NCI-H510A (cell line): ENCODE results near the gene TBC1D9.

Experiments used
- DNase-seq: peaks from one replicate; lab custom pipeline; 2025; lab: John Stamatoyannopoulos, UW

The TBC1D9 gene

GRCh38 chr4:140612357-140612756 lies 143.8 kb downstream of the TBC1D9 start:
- no peak for DNase-seq

DNA sequence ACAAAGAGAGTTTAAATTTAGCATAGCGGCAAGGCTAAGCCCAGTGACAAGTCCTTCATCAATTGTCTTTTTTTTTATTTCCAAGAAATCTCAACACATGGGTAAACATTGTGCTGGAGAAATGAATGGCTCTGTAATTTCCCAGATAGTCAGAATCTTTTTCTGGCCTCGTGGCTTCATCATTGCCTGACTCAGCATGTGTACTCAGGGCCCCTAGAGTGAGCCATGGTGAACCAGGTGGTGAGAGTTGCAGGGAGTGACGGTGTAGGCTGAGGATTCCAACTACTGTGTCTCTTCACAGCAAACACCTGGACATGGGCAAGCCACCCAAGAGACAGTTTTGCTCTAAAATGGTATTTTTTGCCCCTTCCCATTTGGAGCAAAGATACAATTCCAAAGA lies 144.3 kb downstream of the TBC1D9 start:
- DNase-seq, result no peak

GRCh38 chr4:140609548-140610425 lies 146.4 kb downstream of the TBC1D9 start:
- peak; percentile 34 for DNase-seq

DNA sequence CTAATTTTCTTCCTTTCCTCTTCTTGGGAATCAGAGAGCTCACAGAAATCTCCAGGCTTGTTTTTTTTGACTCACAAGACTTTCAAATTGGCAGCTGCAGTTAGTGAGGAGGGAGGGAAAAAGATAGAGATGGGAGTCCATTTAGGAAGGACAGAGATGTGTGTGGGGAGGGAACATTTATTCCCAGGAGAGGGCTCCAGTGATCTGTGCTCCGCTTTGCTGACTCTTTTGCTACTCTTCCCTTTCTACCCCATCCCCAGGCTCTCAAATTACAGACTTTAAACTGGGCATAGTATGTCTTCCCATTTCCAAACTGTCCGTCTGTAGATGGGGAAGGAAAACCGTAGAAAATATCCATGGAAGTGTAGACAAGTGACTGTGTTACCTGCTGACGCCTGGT lies 148.3 kb downstream of the TBC1D9 start:
- DNase-seq, result no peak

GRCh38 chr4:140604544-140604943 lies 151.6 kb downstream of the TBC1D9 start:
- no peak for DNase-seq

DNA sequence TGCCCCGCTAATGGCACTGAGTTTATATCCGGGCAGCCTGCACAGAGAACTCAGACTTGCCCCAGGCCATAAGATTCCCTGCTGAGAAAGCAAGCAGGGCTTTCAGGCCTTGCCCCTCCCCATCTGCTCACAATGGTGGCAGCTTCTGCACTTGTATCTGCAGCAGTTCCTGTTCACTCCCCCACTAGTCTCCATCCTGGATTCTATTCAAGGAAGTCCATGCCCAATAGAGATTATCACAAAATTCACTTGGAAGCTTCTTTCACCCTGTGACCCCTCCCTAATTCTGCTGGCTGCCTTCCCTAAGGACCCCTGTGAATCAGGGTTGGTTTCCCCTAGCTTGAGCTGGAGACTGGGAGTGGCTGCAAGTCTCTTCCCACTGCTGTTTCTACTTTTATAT lies 152.9 kb downstream of the TBC1D9 start:
- DNase-seq, result no peak

DNA sequence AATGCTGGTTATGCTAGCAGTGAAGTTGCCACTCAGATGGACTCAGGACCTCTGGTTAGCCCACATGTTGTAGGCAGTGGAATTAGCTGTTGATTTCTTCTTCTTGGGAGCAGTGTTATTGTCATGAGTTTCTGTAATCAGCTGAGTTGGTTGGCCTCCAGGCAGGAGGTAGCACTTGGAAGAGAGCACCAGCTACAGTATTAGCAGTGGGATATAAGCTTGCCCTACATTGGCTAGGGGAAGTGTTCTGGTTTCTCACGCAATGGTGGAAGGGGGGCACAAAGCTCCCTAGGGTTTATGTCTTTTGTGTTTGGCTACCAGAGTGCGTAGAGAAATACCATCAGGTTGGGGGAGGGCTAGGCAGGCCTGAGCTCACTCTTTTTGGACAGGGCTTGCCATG lies 153.5 kb downstream of the TBC1D9 start:
- no peak for DNase-seq

DNA sequence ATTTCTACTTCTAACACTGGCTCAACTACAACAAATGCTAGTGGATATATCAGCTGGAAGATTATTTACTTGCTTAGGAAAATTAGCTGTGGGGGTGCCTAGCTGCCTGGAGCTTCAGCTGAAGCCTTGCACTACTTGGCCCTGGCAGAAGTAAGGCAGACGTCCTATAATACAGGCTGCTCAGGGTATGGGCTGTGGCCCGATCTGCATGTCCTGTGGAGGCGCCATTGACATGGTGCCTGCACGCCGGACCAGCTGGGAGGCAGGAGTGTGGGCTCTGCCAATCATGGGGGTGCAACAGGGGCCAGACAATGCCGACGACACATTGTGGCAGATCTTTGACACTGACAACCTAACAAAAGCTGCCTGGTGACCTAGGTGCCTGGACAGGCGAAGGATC lies 155.8 kb downstream of the TBC1D9 start:
- DNase-seq, result no peak

DNA sequence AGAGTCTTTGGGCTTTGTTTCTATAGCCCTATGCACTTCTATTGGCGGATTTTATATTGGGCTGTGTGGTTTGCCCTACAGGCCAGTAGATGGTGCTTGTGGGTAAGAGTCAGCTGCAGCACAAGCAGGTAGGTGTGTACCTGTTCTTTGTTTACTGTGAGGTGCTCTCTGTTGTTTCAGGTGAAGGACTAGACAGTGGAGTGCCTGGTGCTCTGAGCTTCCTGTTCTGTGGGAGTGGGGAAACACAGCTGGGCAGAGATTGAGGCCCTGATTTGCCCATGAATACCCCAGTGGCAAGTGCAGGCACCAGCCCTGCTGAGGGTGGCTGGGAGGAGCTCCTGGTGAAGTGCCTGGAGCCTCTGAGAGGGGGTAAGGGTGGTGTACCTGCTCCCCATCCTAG lies 161.1 kb downstream of the TBC1D9 start:
- DNase-seq, result no peak

- no peak for DNase-seq
Observed at GRCh38 chr4:140584439-140584838, 171.7 kb downstream of the TBC1D9 start.

DNA sequence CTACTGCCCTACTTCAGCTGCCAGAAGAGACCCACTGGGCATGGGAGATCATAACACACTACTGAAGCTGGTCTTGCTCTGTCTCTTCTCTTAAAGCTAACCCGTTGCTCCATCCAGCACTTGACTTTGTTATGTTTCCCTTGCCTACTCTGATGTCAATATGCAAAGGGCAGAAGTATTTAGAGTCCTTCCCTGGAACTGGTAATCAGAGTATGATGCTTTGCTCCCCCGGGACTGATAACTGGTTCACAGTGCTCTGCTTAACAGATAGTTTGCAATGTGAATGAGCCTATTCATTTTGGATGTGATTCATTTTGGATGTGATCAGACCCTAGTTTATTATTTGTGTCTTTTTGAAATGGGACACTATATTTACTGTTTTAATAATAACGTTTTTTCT lies 175.1 kb downstream of the TBC1D9 start:
- DNase-seq, result no peak

DNA sequence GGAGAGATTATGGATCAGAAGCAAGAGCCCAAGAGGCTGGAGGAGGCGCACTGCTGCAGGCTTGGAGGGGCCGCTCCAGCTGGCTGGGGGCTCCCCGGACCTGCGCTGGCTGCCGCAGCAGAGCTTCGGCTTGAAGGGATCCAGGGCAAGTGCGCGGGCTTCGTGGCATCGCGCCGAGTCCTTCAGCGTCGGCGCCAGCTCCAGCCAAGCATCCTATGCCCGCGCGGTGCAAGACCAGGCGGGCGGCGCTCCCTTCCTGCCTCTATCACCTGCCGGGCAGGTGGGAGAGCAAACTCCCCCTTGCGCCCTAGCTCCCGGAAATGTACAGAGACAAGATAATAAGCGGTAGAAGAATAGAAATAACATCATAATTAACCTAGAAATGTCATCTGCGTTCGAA lies 176.9 kb downstream of the TBC1D9 start:
- no peak for DNase-seq

GRCh38 chr4:140575489-140575888 lies 180.7 kb downstream of the TBC1D9 start:
- no peak for DNase-seq

DNA sequence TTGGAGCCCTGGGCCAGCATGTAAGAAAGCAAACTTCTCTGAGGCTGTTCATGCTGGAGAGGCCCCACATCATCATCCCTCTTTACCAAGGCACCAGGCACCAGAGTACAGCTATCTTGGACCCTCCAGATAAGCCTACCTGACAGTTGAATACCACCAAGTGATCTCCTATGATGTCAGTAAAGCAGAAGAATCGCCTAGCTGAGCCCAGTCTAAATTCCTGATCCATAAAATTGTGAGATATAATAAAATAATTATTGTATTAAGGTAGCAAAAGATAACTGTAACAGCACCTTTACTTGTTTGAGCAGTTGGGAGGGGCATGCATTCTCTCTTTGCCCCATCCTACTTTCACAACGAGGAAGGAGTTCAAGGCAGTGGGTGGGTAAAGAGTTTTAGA lies 184.6 kb downstream of the TBC1D9 start:
- DNase-seq, result no peak
